Karpas-422 (cell line): ENCODE results near the gene ZNF519. TPM values are rescaled to one million over a fixed set of nuclear protein-coding genes. Genes with fewer than 3 reads are reported as not detected.

ENCODE experiments used
- DNase-seq: peaks from one replicate; pipeline ENCODE4 v3.0.0-alpha.2; 2015
- H2AFZ ChIP-seq: fragments of 200-600 bp; sonication (generic); 2 replicates; pipeline ENCODE4 v1.6.1; 2014; ENCODE audit warnings: antibody characterized with exemption, low read length, mixed read lengths
- H3K27ac ChIP-seq: fragments of 200-600 bp; sonication (generic); 2 replicates; pipeline ENCODE4 v1.5.1; 2014; ENCODE audit warnings: mild to moderate bottlenecking, low read length, moderate library complexity
- H3K27me3 ChIP-seq: fragments of 200-600 bp; sonication (generic); 2 replicates; pipeline ENCODE4 v1.6.1; 2014; ENCODE audit warnings: low read length, mixed read lengths
- H3K36me3 ChIP-seq: fragments of 200-600 bp; sonication (generic); 2 replicates; pipeline ENCODE4 v1.6.1; 2014; ENCODE audit warnings: low read length, mixed read lengths; ENCODE audit not compliant: insufficient read depth
- H3K4me1 ChIP-seq: fragments of 200-600 bp; sonication (generic); 2 replicates; pipeline ENCODE4 v1.6.1; 2014; ENCODE audit warnings: mild to moderate bottlenecking, low read length, mixed read lengths
- H3K4me2 ChIP-seq: fragments of 200-600 bp; sonication (generic); 2 replicates; pipeline ENCODE4 v1.6.1; 2014; ENCODE audit warnings: low read length, low read depth, mild to moderate bottlenecking; ENCODE audit not compliant: poor library complexity, severe bottlenecking
- H3K4me3 ChIP-seq: fragments of 200-600 bp; sonication (generic); 2 replicates; pipeline ENCODE4 v1.5.1; 2014; ENCODE audit warnings: mild to moderate bottlenecking, antibody characterized with exemption, low read length, mixed read lengths
- H3K79me2 ChIP-seq: fragments of 200-600 bp; sonication (generic); 2 replicates; pipeline ENCODE4 v1.6.1; 2014; ENCODE audit warnings: mild to moderate bottlenecking, low read length, mixed read lengths
- H3K9ac ChIP-seq: fragments of 200-600 bp; sonication (generic); 2 replicates; pipeline ENCODE4 v1.6.0; 2014; ENCODE audit warnings: low read length
- H3K9me2 ChIP-seq: fragments of 200-600 bp; sonication (generic), shearing (Covaris generic); replicated peaks from 2 replicates; pipeline ENCODE4 v1.6.0; 2014; ENCODE audit warnings: mild to moderate bottlenecking, low read length, moderate library complexity; ENCODE audit not compliant: insufficient read depth
- H3K9me3 ChIP-seq: fragments of 300-700, 200-600 bp; sonication (generic); 2 replicates; pipeline ENCODE4 v1.6.1; 2014; ENCODE audit warnings: low read length, mixed read lengths
- H4K20me1 ChIP-seq: fragments of 200-600 bp; sonication (generic); 2 replicates; pipeline ENCODE4 v1.6.1; 2014; ENCODE audit warnings: mild to moderate bottlenecking, antibody characterized with exemption, low read length, low read depth; ENCODE audit not compliant: insufficient read depth
- total RNA-seq: library from RNA; depleted of rRNA; stranded (reverse); fragments of >200 nt; shearing (Covaris generic); gene quantifications from 2 replicates; pipeline ENCODE4 v1.2.3, GENCODE V29; 2014; ENCODE audit warnings: low replicate concordance

The ZNF519 gene
- total RNA-seq, 1 experiment from 2014 or later = 29.0 TPM

GRCh38 chr18:14097761-14098160 is 34.5 kb downstream of the ZNF519 start:
- Histone ChIP-seq H2AFZ (no peak overlapping the region), H3K79me2 (no peaks in the 10 kb centered on the region), H3K27ac (no peak overlapping the region), H3K9ac (no peak overlapping the region), H3K9me2 (no peaks in the 10 kb centered on the region), H3K4me2 (no peak overlapping the region), H4K20me1 (peaks cover 4% of the 10 kb centered on the region; the same call in 1 of the 2 replicates), H3K4me3 (no peak overlapping the region), H3K9me3 (no peaks in the 10 kb centered on the region), H3K36me3 (no peaks in the 10 kb centered on the region), H3K27me3 (no peaks in the 10 kb centered on the region), H3K4me1 (no peaks in the 10 kb centered on the region)
- no peak for DNase-seq

DNA sequence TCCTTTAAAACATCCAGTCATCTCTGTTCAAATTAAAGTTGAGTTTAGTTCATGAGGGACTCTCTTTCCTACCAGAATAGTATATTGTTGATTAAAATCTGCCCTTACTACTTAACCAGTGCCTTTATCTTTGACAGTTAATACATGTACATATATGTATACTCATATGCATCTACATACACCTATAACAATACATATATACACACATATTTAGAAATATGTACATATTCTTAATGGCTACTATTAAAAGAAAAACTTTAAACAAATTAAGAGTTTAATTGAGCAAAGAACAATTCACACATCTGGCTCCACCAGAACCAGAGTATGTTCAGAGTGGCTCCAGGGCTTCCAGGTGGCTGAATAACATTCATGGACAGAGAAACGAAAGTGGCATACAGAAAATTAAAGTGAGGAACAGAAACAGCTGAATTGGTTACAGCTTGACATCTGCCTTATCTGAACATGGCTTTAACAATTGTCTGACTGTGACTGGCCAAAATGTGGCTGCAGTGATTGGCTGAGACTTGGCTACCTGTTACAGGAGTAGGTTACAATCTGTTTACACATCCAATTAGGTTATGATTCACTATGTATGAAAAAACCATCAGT is 38.8 kb downstream of the ZNF519 start:
- H3K4me3 ChIP-seq = no peak overlapping the region
- H3K36me3 ChIP-seq = no peaks in the 10 kb centered on the region
- no peaks in the 10 kb centered on the region for H3K4me1 ChIP-seq
- no peaks in the 10 kb centered on the region for H3K9me3 ChIP-seq
- H3K9ac ChIP-seq = no peak overlapping the region
- no peaks in the 10 kb centered on the region for H3K9me2 ChIP-seq
- no peak overlapping the region for H2AFZ ChIP-seq
- no peaks in the 10 kb centered on the region for H3K27me3 ChIP-seq
- H3K79me2 ChIP-seq = no peaks in the 10 kb centered on the region
- H4K20me1 ChIP-seq = peaks cover under 1% of the 10 kb centered on the region; the same call in 1 of the 2 replicates
- H3K4me2 ChIP-seq = no peak overlapping the region
- no peak for DNase-seq
- H3K27ac ChIP-seq = no peak overlapping the region

DNA sequence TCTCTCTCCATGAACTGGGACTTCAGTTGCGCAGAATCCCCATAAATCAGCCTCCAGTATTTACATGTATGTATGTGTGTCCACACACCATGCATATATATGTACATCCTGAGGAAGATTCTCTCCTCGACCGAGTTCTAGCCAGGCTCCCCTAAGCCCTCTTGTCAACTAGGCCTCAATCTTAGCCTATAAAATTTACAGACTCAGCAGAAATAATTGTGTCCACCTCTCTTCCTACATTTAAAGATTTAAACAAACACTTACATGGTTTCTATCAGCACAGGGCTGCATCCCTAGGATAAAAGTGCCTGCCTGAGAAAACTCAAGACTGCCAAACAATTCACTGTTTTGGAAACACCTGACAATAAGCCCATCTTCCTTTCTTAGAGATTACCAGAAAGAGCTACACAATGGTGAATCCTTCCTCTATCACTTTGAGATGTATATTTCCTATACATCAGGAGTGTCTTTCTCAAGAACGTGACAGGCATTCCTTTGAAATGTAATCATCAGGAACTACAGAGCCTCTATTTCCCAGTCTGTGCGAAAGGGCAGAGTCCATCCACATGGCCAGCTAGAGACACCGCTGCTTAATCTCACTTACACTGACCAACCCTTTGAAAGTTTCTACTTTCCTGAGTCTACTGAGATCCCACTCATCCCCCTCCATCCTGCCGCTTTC is 39.5 kb downstream of the ZNF519 start:
- Histone ChIP-seq H3K9me2 (no peaks in the 10 kb centered on the region), H3K9ac (no peak overlapping the region), H3K36me3 (no peaks in the 10 kb centered on the region), H3K9me3 (no peaks in the 10 kb centered on the region), H2AFZ (no peak overlapping the region), H3K27ac (no peak overlapping the region), H3K4me3 (no peak overlapping the region), H3K27me3 (no peaks in the 10 kb centered on the region), H3K79me2 (no peaks in the 10 kb centered on the region), H3K4me2 (no peak overlapping the region), H4K20me1 (no peaks in the 10 kb centered on the region), H3K4me1 (no peaks in the 10 kb centered on the region)
- no peak for DNase-seq

DNA sequence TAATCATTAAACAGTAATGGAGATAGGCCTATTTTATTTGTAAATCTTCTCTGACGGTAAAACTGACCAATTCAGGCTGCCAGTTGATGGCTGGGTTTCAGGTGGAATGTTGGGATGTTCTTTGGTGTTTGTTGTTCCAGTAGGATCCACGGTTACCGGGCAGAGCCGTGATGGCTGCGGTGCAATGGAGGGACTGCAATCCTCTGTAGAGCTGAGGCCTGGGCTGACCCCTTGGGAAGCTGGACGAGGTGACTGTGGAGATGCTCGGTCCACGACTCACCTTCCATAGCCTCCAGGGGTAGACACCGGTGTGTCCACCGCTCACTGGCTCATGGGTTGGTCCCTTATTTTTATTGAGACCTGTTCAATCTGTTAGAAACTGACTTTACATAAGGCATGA is 42.5 kb downstream of the ZNF519 start:
- no peak overlapping the region for H3K9ac ChIP-seq
- no peaks in the 10 kb centered on the region for H3K4me1 ChIP-seq
- H3K27ac ChIP-seq = no peak overlapping the region
- no peaks in the 10 kb centered on the region for H3K36me3 ChIP-seq
- DNase-seq = no peak
- H4K20me1 ChIP-seq = no peaks in the 10 kb centered on the region; the same call in 1 of the 2 replicates
- H3K27me3 ChIP-seq = no peaks in the 10 kb centered on the region
- no peak overlapping the region for H3K4me2 ChIP-seq
- no peak overlapping the region for H3K4me3 ChIP-seq
- H3K9me2 ChIP-seq = no peaks in the 10 kb centered on the region
- no peaks in the 10 kb centered on the region for H3K79me2 ChIP-seq
- no peaks in the 10 kb centered on the region for H3K9me3 ChIP-seq
- no peak overlapping the region for H2AFZ ChIP-seq

DNA sequence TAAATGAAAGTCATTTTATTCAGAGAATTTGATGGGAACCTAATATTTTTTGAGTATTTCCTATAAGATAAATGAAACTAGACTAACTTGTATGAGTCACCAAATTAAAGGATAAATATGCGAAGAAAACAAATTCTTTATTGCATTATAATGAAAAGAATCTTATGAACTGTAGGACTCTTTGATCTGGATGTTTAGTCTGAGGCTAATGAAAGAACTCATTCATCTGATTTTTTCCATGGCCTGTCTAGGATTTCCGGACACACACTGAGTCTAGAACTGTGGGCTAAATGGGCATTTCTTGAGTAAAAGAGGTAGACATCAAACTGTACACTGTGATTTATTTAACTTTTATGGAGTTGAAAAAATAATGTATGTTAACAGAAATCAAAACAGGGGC is 43.0 kb downstream of the ZNF519 start:
- Histone ChIP-seq H3K36me3 (no peaks in the 10 kb centered on the region), H3K4me2 (no peak overlapping the region), H3K4me1 (no peaks in the 10 kb centered on the region), H3K9me2 (no peaks in the 10 kb centered on the region), H2AFZ (no peak overlapping the region), H3K27ac (no peak overlapping the region), H4K20me1 (no peaks in the 10 kb centered on the region; the same call in 1 of the 2 replicates), H3K9me3 (no peaks in the 10 kb centered on the region), H3K4me3 (no peak overlapping the region), H3K79me2 (no peaks in the 10 kb centered on the region), H3K27me3 (no peaks in the 10 kb centered on the region), H3K9ac (no peak overlapping the region)
- DNase-seq = no peak

DNA sequence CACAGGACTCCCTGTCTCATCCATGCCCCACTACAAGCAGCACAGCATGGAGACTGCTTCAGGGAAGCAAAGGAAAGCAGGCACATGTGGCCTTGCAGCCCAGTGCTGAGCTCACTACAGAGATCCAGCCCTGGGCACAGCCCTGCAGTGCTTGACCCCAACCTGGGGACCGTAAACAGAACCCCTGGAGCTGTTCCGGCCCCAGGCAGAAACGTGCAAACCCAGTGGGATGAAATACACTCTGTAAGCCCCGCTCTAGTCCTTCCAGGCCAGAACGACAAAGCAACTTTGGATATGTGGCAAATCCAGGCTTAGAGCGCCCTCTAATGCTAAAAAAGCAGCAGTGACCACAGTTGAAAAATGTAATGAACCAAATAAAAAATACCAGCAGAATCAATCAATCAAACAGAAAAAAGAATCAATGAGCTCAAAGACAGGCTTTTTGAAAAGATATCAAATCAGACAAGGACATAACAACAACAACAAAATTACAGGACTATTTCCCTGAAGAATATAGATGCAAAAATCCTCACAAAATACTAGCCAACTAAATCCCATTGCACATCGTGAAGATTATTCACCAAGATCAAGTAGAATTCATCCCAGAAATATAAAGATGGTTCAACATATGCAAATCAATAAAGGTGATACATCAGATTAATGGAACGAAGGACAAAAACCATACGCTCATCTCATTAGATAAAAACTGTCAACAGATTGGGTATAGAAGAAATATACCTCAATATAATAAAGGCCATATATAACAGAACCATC is 45.6 kb downstream of the ZNF519 start:
- no peak overlapping the region for H3K4me2 ChIP-seq
- H3K4me1 ChIP-seq = no peaks in the 10 kb centered on the region
- no peaks in the 10 kb centered on the region for H3K79me2 ChIP-seq
- no peak overlapping the region for H3K9ac ChIP-seq
- H3K9me2 ChIP-seq = no peaks in the 10 kb centered on the region
- no peaks in the 10 kb centered on the region for H3K27me3 ChIP-seq
- DNase-seq = peak; percentile 83
- H3K4me3 ChIP-seq = no peak overlapping the region
- no peaks in the 10 kb centered on the region for H3K9me3 ChIP-seq
- H3K27ac ChIP-seq = no peak overlapping the region
- no peaks in the 10 kb centered on the region for H3K36me3 ChIP-seq
- no peak overlapping the region for H2AFZ ChIP-seq
- H4K20me1 ChIP-seq = no peaks in the 10 kb centered on the region; the same call in 1 of the 2 replicates

DNA sequence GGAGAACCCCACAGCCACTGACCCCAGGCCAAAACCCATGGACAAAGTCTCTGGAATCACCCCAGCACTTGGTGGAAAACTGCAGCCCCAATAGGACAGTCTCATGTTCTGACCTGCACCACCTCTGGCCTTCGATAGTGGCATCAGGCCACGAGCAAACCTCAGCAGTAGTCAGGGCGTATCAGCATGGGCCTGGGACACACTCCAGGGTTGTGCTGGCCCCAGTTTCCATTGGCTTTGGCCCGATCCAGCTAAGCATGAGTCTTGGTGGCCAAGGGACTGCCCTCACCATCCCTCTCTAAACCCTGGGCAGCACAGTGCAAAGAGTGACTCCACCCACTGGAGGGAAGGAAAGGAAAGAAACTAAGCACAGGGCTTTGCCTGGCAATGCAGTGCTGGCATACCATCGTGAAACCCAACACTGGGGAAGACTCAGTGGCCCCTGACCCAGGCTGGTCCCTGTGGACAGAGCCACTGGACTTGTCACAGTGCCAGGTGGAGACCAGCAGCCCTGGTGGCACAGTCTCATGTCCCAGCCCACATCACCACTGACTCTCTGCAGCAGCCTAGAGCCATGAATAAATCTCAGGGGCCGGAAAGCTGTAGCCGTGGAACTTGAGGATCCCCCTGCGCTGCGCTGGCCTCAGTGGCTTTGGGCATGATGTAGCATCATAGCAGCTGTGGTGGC is 46.3 kb downstream of the ZNF519 start:
- H3K27ac ChIP-seq = no peak overlapping the region
- no peak for DNase-seq
- no peak overlapping the region for H2AFZ ChIP-seq

DNA sequence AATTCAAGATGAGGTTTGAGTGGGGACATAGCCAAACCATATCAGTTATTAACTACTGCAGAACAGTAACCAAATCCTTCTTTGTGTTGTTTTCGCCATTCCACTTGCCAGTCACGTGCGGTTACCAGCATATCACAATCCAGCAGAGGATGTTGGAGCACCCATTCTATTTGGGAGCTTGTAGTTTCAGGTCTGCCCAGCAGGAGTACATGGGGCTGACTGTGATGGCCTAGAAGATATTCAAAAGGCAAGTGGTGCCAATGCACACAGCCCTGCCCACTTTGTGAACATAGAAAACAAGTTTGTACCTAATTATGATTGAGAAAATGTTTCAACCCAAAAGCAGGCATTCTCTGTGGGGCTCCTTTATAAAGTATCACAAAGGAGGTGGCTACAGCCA is 57.0 kb downstream of the ZNF519 start:
- Histone ChIP-seq H3K4me2 (no peak overlapping the region), H3K9me2 (no peaks in the 10 kb centered on the region), H3K9me3 (no peaks in the 10 kb centered on the region), H3K79me2 (no peaks in the 10 kb centered on the region), H3K36me3 (no peaks in the 10 kb centered on the region), H4K20me1 (no peaks in the 10 kb centered on the region), H3K27me3 (no peaks in the 10 kb centered on the region), H3K9ac (no peak overlapping the region), H3K27ac (no peak overlapping the region), H3K4me3 (no peak overlapping the region), H2AFZ (no peak overlapping the region), H3K4me1 (no peaks in the 10 kb centered on the region)
- DNase-seq = peak; percentile 56

More for the DNA sequence above, 46.3 kb downstream of the ZNF519 start:
- Histone ChIP-seq H3K4me2 (no peak overlapping the region), H3K4me3 (no peak overlapping the region), H3K9me2 (no peaks in the 10 kb centered on the region), H3K79me2 (no peaks in the 10 kb centered on the region), H3K9me3 (no peaks in the 10 kb centered on the region), H3K36me3 (no peaks in the 10 kb centered on the region), H3K27me3 (no peaks in the 10 kb centered on the region), H4K20me1 (no peaks in the 10 kb centered on the region; the same call in 1 of the 2 replicates), H3K4me1 (no peaks in the 10 kb centered on the region), H3K9ac (no peak overlapping the region)
